HFFc6 (cell line): ENCODE measurements around the gene PDS5A. TPM values are rescaled to one million over a fixed set of nuclear protein-coding genes. Genes with fewer than 3 reads are reported as not detected.
"Not testable (repeated sequence)": the region's sequence is repeated elsewhere in the genome, so short reads cannot be mapped to it uniquely, and the experiment has no call there.

Source experiments
- DNase-seq: peaks from one replicate; pipeline ENCODE4 v3.0.0-alpha.2; 2018
- H3K27ac Mint-ChIP-seq: 2 replicates; pipeline ENCODE4 v1.8.0; 2020; ENCODE audit warnings: mild to moderate bottlenecking, mixed read lengths
- H3K27me3 Mint-ChIP-seq: 2 replicates; pipeline ENCODE4 v1.8.0; 2021; ENCODE audit warnings: mild to moderate bottlenecking, moderate library complexity, mixed read lengths; ENCODE audit not compliant: insufficient read depth
- H3K36me3 Mint-ChIP-seq: 2 replicates; pipeline ENCODE4 v1.8.0; 2021; ENCODE audit warnings: low read depth, mixed read lengths
- H3K4me1 Mint-ChIP-seq: 2 replicates; pipeline ENCODE4 v1.8.0; 2020; ENCODE audit warnings: low read depth, mixed read lengths
- H3K4me3 Mint-ChIP-seq: 2 replicates; pipeline ENCODE4 v1.8.0; 2020; ENCODE audit warnings: mild to moderate bottlenecking, moderate library complexity, mixed read lengths
- H3K9me3 Mint-ChIP-seq: 2 replicates; pipeline ENCODE4 v1.8.0; 2020; ENCODE audit warnings: mild to moderate bottlenecking, mixed read lengths
- CTCF ChIP-seq: fragments of 200-600 bp; sonication (generic); IDR thresholded peaks from 2 replicates; pipeline ENCODE4 v1.5.0; 2021; ENCODE audit warnings: antibody characterized with exemption, mild to moderate bottlenecking
- total RNA-seq, 6 experiments: library from RNA; stranded (reverse); fragmentation: NEBNext Ultra II Directional; extraction: Animal tissue kit (Norgen Biotek cat#: 25700); gene quantifications; 2 replicates in 1 of 6; 3 replicates in 5 of 6; pipeline ENCODE4 v1.2.3, GENCODE V29; 2021

Gene PDS5A
- total RNA-seq, 6 experiments from 2014 or later = 41.0 to 49.8 (median 46.8) TPM

GRCh38 chr4:39841894-39842293 is 135.8 kb downstream of the PDS5A start:
- no peak overlapping the region for H3K4me3 Mint-ChIP-seq
- TF ChIP-seq CTCF = no peak
- H3K36me3 Mint-ChIP-seq = peaks cover 17% of the 10 kb centered on the region; the same call in 1 of the 2 replicates
- H3K9me3 Mint-ChIP-seq = no peaks in the 10 kb centered on the region
- H3K4me1 Mint-ChIP-seq = peaks cover 6% of the 10 kb centered on the region; the same call in 1 of the 2 replicates
- peaks cover 2% of the 10 kb centered on the region for H3K27me3 Mint-ChIP-seq
- no peak for DNase-seq
- no peak overlapping the region for H3K27ac Mint-ChIP-seq

- H3K27me3 Mint-ChIP-seq, H3K9me3 Mint-ChIP-seq, H3K4me3 Mint-ChIP-seq, H3K27ac Mint-ChIP-seq, DNase-seq, H3K4me1 Mint-ChIP-seq: not testable (repeated sequence)
- H3K36me3 Mint-ChIP-seq = peaks cover 26% of the 10 kb centered on the region
Measured at GRCh38 chr4:39840516-39840915, 137.2 kb downstream of the PDS5A start.

- DNase-seq = no peak
- Mint-ChIP-seq H3K4me1 (no peaks in the 10 kb centered on the region), H3K36me3 (peaks cover 29% of the 10 kb centered on the region), H3K4me3 (no peak overlapping the region), H3K27ac (no peak overlapping the region), H3K27me3 (peaks cover 2% of the 10 kb centered on the region), H3K9me3 (no peaks in the 10 kb centered on the region)
- no peak for TF ChIP-seq CTCF
Measured at GRCh38 chr4:39840027-39840426, 137.7 kb downstream of the PDS5A start.

- not testable (repeated sequence) for H3K4me1 Mint-ChIP-seq, H3K9me3 Mint-ChIP-seq, H3K27me3 Mint-ChIP-seq, DNase-seq, H3K4me3 Mint-ChIP-seq, H3K27ac Mint-ChIP-seq
- peaks cover 42% of the 10 kb centered on the region for H3K36me3 Mint-ChIP-seq
Measured at GRCh38 chr4:39838431-39838830, 139.3 kb downstream of the PDS5A start.

- no peaks in the 10 kb centered on the region for H3K9me3 Mint-ChIP-seq
- no peaks in the 10 kb centered on the region; the same call in 1 of the 2 replicates for H3K27me3 Mint-ChIP-seq
- no peak for DNase-seq
- TF ChIP-seq CTCF = no peak
- no peak overlapping the region for H3K27ac Mint-ChIP-seq
- H3K36me3 Mint-ChIP-seq = peaks cover 39% of the 10 kb centered on the region
- H3K4me3 Mint-ChIP-seq = no peak overlapping the region
- H3K4me1 Mint-ChIP-seq = no peaks in the 10 kb centered on the region
Measured at GRCh38 chr4:39834269-39834668, 143.4 kb downstream of the PDS5A start.

GRCh38 chr4:39825741-39826231 is 151.9 kb downstream of the PDS5A start:
- no peaks in the 10 kb centered on the region; the same call in 1 of the 2 replicates for H3K27me3 Mint-ChIP-seq
- TF ChIP-seq CTCF = no peak
- no peak overlapping the region for H3K4me3 Mint-ChIP-seq
- peaks cover 20% of the 10 kb centered on the region for H3K4me1 Mint-ChIP-seq
- DNase-seq = peak; percentile 9
- no peak overlapping the region for H3K27ac Mint-ChIP-seq
- H3K36me3 Mint-ChIP-seq = peaks cover 13% of the 10 kb centered on the region
- H3K9me3 Mint-ChIP-seq = no peaks in the 10 kb centered on the region

GRCh38 chr4:39825090-39825489 is 152.6 kb downstream of the PDS5A start:
- Mint-ChIP-seq H3K27me3 (no peaks in the 10 kb centered on the region; the same call in 1 of the 2 replicates), H3K36me3 (peaks cover 13% of the 10 kb centered on the region), H3K4me1 (peaks cover 20% of the 10 kb centered on the region), H3K27ac (no peak overlapping the region), H3K4me3 (no peak overlapping the region), H3K9me3 (no peaks in the 10 kb centered on the region)
- DNase-seq = no peak
- no peak for TF ChIP-seq CTCF
